A204.1 (cell line): ENCODE results near the gene ETV3.

ENCODE experiments used
- FAIRE-seq: peaks from 2 replicates; lab custom pipeline; 2012; peaks lifted over from hg19 to GRCh38; lab: Jason Lieb, UNC

Gene ETV3

GRCh38 chr1:157137408-157138219, 581 bp downstream of the ETV3 start:
- no peak for FAIRE-seq

- no peak for FAIRE-seq
These were observed 1.2 kb downstream of the ETV3 start for GRCh38 chr1:157137046-157137407.

- FAIRE-seq = no peak
These were observed 2.1 kb downstream of the ETV3 start for GRCh38 chr1:157136133-157136532.

- no peak for FAIRE-seq
These were observed 2.5 kb downstream of the ETV3 start for GRCh38 chr1:157135646-157136045.

GRCh38 chr1:157135070-157135469, 3.1 kb downstream of the ETV3 start:
- no peak for FAIRE-seq

- no peak for FAIRE-seq
These were observed 3.8 kb downstream of the ETV3 start for GRCh38 chr1:157134442-157134841.

- no peak for FAIRE-seq
These were observed 4.8 kb downstream of the ETV3 start for GRCh38 chr1:157133426-157133825.

GRCh38 chr1:157132616-157133167, 5.5 kb downstream of the ETV3 start:
- no peak for FAIRE-seq

- no peak for FAIRE-seq
These were observed 6.1 kb downstream of the ETV3 start for GRCh38 chr1:157132111-157132510.

GRCh38 chr1:157131281-157131680, 6.9 kb downstream of the ETV3 start:
- no peak for FAIRE-seq

- no peak for FAIRE-seq
These were observed 13.3 kb downstream of the ETV3 start for GRCh38 chr1:157124855-157125254.

GRCh38 chr1:157119448-157119847, 18.7 kb downstream of the ETV3 start:
- no peak for FAIRE-seq

- no peak for FAIRE-seq
These were observed 19.2 kb downstream of the ETV3 start for GRCh38 chr1:157119008-157119407.

GRCh38 chr1:157117527-157118057, 20.6 kb downstream of the ETV3 start:
- no peak for FAIRE-seq

GRCh38 chr1:157116737-157117103, 21.5 kb downstream of the ETV3 start:
- FAIRE-seq = no peak

GRCh38 chr1:157115851-157116736, 22.1 kb downstream of the ETV3 start:
- no peak for FAIRE-seq

- FAIRE-seq = no peak
These were observed 22.8 kb downstream of the ETV3 start for GRCh38 chr1:157115429-157115838.

- FAIRE-seq = no peak
These were observed 23.7 kb downstream of the ETV3 start for GRCh38 chr1:157114183-157115121.

GRCh38 chr1:157113631-157114030, 24.6 kb downstream of the ETV3 start:
- FAIRE-seq = no peak

GRCh38 chr1:157113106-157113505, 25.1 kb downstream of the ETV3 start:
- FAIRE-seq = no peak

GRCh38 chr1:157112186-157112867, 25.9 kb downstream of the ETV3 start:
- FAIRE-seq = no peak
